Thyroid gland (tissue), 4 donors: Measurements from ENCODE around the gene WFDC1.

Experiments
- CTCF ChIP-seq, 6 experiments: fragments of 200-600 bp in 3 of 6; fragments of 450-650 bp in 3 of 6; sonication (generic) in 3 of 6; IDR thresholded peaks; one replicate each; pipeline ENCODE4 v1.5.1; 2016 to 2019; ENCODE audit warnings: antibody characterized with exemption in 6 of 6, mild to moderate bottlenecking in 2 of 6, inconsistent platforms in 1 of 6, moderate library complexity in 1 of 6
- POLR2A ChIP-seq, 2 donors: fragments of 450-650 bp; IDR thresholded peaks; one replicate each; pipeline ENCODE4 v1.6.1; 2017; ENCODE audit warnings: antibody characterized with exemption in 2 of 2, mild to moderate bottlenecking in 2 of 2, moderate library complexity in 1 of 2

- TF ChIP-seq CTCF (IDR thresholded peaks at IDR 0.05) (no peak), POLR2A (IDR thresholded peaks at IDR 0.05) (no peak)
Measured at GRCh38 chr16:84303023-84303422, 8.3 kb downstream of the WFDC1 start.
